ENCODE data around the gene SHISA7.
A peak's percentile ranks its signal among the peaks of the same experiment; 100 is the strongest.
"Not testable (repeated sequence)": the region's sequence is repeated elsewhere in the genome, so short reads cannot be mapped to it uniquely, and the experiment has no call there.

The SHISA7 gene

GRCh38 chr19:55419103-55419502 lies 24.0 kb downstream of the SHISA7 start:
- no peak for DNase-seq (ENCODE audit: low read depth in 2 of 2)

- DNase-seq (ENCODE audit: low read depth in 2 of 2) = peak; percentile 13 to 23
Observed at GRCh38 chr19:55418185-55418584, 24.9 kb downstream of the SHISA7 start.

- no peak for DNase-seq (ENCODE audit: low read depth in 2 of 2)
Observed at GRCh38 chr19:55410168-55410567, 32.9 kb downstream of the SHISA7 start.

GRCh38 chr19:55409179-55409578 lies 33.9 kb downstream of the SHISA7 start:
- DNase-seq (ENCODE audit: low read depth in 2 of 2) = not testable (repeated sequence)

GRCh38 chr19:55408533-55408872 lies 34.6 kb downstream of the SHISA7 start:
- DNase-seq (ENCODE audit: low read depth in 2 of 2) = no peak

GRCh38 chr19:55407800-55408532 lies 35.1 kb downstream of the SHISA7 start:
- peak; percentile 92 to 95 for DNase-seq (ENCODE audit: low read depth in 2 of 2)

- DNase-seq (ENCODE audit: low read depth in 2 of 2) = not testable (repeated sequence)
Observed at GRCh38 chr19:55407550-55407799, 35.6 kb downstream of the SHISA7 start, which contains the start of gene UBE2S. UBE2S (minus strand) TSS chr19:55407788; CDS start chr19:55407589, 199 bp downstream.

GRCh38 chr19:55406826-55407549 lies 36.1 kb downstream of the SHISA7 start:
- DNase-seq (ENCODE audit: low read depth in 2 of 2) = no peak

GRCh38 chr19:55406091-55406825 lies 36.8 kb downstream of the SHISA7 start:
- no peak for DNase-seq (ENCODE audit: low read depth in 2 of 2)

GRCh38 chr19:55405638-55406037 lies 37.5 kb downstream of the SHISA7 start:
- no peak for DNase-seq (ENCODE audit: low read depth in 2 of 2)

GRCh38 chr19:55402509-55402908 lies 40.6 kb downstream of the SHISA7 start:
- DNase-seq (ENCODE audit: low read depth in 2 of 2) = no peak

GRCh38 chr19:55401390-55401789 lies 41.7 kb downstream of the SHISA7 start:
- DNase-seq (ENCODE audit: low read depth in 2 of 2) = not testable (repeated sequence)

GRCh38 chr19:55400281-55401087 lies 42.6 kb downstream of the SHISA7 start:
- DNase-seq (ENCODE audit: low read depth in 2 of 2) = no peak

- no peak for DNase-seq (ENCODE audit: low read depth in 2 of 2)
Observed at GRCh38 chr19:55398200-55398925, 44.7 kb downstream of the SHISA7 start.

GRCh38 chr19:55392820-55393761 lies 50.0 kb downstream of the SHISA7 start:
- DNase-seq (ENCODE audit: low read depth in 2 of 2) = no peak

GRCh38 chr19:55391702-55392615 lies 51.1 kb downstream of the SHISA7 start:
- DNase-seq (ENCODE audit: low read depth in 2 of 2) = no peak

- no peak for DNase-seq (ENCODE audit: low read depth in 2 of 2)
Observed at GRCh38 chr19:55391191-55391670, 51.9 kb downstream of the SHISA7 start.

GRCh38 chr19:55390461-55390880 lies 52.6 kb downstream of the SHISA7 start:
- no peak for DNase-seq (ENCODE audit: low read depth in 2 of 2)

Data from activated CD8-positive, alpha-beta memory T cell treated with anti-CD3 and anti-CD28 coated beads for 4 hours (primary cell).